A673 (cell line): ENCODE results near the gene TBL3.

Experiments
- EZH2 ChIP-seq: fragments of 200-600 bp; sonication (generic); IDR thresholded peaks from 2 replicates; pipeline ENCODE4 v1.6.1; 2017; ENCODE audit warnings: borderline replicate concordance, low read depth, mild to moderate bottlenecking, mixed read lengths, antibody characterized with exemption, low read length; ENCODE audit not compliant: poor library complexity, severe bottlenecking
- TF ChIP-seq, protein P1 (sequence below): fragments of 300-800, 200-600 bp; sonication (generic); conservative IDR thresholded peaks from 2 replicates; pipeline ENCODE4 v1.5.1; 2017; ENCODE audit warnings: low read depth, mild to moderate bottlenecking, antibody characterized with exemption, low read length, moderate library complexity, mixed read lengths

DNA sequence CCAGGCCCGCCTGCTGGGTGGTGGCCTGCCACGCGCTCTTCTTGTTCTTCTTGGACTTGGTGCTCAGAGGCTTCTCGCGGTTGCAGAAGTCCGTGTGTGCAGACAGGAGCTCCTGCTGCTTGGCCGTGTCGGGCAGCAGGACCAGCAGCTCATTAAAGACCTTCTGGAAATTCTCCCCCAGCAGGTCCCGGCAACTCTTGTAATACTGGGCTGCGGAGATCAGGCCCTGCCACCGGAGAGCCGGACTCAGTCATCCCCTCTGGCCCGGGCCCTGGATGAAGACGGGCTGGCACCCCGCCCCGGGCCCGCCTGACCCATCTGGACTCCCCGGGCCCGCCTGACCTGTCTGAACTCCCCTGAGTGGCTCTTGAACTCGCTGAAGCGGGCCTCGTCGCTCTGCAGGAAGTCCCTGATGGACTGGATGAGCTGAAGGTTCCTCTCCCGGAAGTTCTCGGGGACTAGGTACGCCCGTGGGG, 26.5 kb downstream of the TBL3 start:
- TF ChIP-seq, protein P1, sequence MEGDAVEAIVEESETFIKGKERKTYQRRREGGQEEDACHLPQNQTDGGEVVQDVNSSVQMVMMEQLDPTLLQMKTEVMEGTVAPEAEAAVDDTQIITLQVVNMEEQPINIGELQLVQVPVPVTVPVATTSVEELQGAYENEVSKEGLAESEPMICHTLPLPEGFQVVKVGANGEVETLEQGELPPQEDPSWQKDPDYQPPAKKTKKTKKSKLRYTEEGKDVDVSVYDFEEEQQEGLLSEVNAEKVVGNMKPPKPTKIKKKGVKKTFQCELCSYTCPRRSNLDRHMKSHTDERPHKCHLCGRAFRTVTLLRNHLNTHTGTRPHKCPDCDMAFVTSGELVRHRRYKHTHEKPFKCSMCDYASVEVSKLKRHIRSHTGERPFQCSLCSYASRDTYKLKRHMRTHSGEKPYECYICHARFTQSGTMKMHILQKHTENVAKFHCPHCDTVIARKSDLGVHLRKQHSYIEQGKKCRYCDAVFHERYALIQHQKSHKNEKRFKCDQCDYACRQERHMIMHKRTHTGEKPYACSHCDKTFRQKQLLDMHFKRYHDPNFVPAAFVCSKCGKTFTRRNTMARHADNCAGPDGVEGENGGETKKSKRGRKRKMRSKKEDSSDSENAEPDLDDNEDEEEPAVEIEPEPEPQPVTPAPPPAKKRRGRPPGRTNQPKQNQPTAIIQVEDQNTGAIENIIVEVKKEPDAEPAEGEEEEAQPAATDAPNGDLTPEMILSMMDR, result no peak
- no peak for TF ChIP-seq EZH2
